MV-4-11 (cell line): Measurements from ENCODE around the gene NKX2-4.

Source experiments
- DNase-seq: peaks from one replicate; lab custom pipeline; 2025; lab: John Stamatoyannopoulos, UW

Gene NKX2-4

GRCh38 chr20:21360705-21361104 is 36.6 kb downstream of the NKX2-4 start:
- DNase-seq = peak; percentile 70

- DNase-seq = no peak
Observed at GRCh38 chr20:21358737-21359136, 38.6 kb downstream of the NKX2-4 start.

- DNase-seq = no peak
Observed at GRCh38 chr20:21357844-21358243, 39.5 kb downstream of the NKX2-4 start.

- DNase-seq = no peak
Observed at GRCh38 chr20:21356386-21356785, 40.9 kb downstream of the NKX2-4 start.

- DNase-seq = no peak
Observed at GRCh38 chr20:21355981-21356380, 41.3 kb downstream of the NKX2-4 start.

- DNase-seq = no peak
Observed at GRCh38 chr20:21353236-21353635, 44.1 kb downstream of the NKX2-4 start.

- no peak for DNase-seq
Observed at GRCh38 chr20:21352703-21353102, 44.6 kb downstream of the NKX2-4 start.
